Stimulated activated CD4-positive, alpha-beta T cell treated with anti-CD3 and anti-CD28 coated beads, Interleukin-2, amount 100 ng/mL, for 24 hours (primary cell): ENCODE measurements around the gene VARS2.
"Not testable (repeated sequence)": the region's sequence is repeated elsewhere in the genome, so short reads cannot be mapped to it uniquely, and the experiment has no call there.

ENCODE experiments used
- DNase-seq, 2 donors: peaks; one replicate each; pipeline ENCODE4 v3.0.0-alpha.2; 2020

VARS2 gene

GRCh38 chr6:30914076-30914853 is at the start of gene VARS2:
Gene VARS2 (plus strand): TSS chr6:30914238. CDS start chr6:30914837, 599 bp downstream.
- peak; percentile 87 to 89 for DNase-seq

DNA sequence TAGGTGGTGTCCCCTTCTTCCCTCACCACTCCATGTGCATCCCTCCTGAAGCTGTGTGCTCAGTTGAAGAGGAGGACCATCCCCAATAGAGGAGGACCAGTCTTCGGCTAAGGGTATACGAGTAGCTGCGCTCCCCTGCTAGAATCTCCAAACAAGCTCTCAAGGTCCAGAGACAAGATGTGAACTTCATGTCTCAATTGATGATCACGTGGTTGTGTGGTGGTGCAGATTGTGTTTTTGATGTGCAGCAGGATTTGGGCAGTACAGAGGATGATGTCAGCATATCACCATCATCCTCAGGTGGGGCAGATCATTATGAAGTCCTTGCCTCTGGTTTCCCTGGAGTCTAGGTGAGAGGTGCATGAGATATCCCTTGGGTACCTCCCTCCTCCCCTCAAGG is 49.7 kb upstream of the VARS2 start:
- DNase-seq: no peak

- not testable (repeated sequence) for DNase-seq
Observed at GRCh38 chr6:30869241-30869749, 44.7 kb upstream of the VARS2 start.

DNA sequence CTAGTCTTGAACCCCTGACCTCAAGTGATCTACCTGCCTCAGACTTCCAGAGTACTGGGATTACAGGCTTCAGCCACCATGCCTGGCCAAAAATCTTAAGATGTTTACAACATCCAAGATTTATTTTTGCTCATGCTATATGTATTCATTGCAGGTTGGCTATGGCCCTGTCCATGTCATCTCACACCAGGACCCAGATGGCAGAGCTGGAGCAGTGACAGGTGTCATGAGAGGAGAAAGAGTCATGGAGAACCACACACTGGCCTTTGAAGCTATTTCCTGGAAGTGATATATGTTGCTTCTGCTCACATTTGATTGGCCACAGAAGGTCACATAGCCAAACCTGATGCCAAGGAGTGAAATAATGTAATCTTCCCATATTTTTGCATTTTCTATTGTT is 43.5 kb upstream of the VARS2 start:
- DNase-seq: no peak

DNA sequence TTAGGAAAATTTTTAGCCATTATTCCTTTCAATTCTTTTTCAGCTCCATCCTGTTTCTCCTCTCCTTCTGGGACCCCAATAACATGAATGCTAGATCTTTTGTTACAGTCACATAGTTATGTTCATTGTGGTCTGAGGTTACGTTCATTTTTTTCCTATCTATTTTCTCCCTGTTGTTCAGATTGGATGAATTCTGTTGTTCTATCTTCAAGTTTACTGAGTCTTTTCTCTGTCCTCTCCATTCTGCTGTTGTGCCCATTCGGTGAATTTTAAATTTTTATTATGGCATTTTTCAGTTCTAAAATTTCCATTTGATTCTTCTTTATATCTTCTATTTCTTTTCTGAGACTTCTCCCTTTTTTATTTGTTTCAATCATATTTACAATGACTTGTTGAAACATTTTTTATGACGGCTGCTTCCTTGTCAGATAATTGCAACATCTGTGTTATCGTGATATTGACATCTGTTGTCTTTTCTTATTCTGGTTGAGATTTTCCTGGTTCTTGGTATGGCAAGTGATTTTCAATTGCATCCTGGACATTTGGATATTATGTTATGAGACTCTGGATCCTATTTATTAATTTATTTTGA is 42.4 kb upstream of the VARS2 start:
- no peak for DNase-seq

DNA sequence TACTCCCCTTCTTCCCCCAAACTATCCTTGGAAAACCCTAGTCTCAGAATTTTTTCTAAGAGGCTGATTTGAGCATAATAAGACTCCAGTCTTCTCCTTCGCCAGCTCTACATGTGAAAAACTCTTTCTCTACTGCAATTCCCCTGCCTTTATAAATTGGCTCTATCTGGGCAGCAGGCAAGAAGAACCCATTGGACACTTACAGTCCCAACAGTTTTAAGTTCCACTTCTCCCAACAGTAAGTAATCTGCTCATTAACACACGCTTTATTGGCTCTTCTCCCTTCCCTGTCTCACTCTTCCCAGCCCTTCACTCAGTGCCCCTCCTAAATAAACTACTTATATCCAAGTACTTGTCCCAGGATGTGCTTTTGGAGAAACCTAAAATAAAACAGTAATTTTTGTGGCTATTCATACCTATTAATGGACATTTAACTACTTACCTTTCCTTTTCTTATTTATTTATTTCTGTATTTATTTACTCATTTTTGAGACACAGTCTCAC is 40.8 kb upstream of the VARS2 start:
- DNase-seq: no peak

DNA sequence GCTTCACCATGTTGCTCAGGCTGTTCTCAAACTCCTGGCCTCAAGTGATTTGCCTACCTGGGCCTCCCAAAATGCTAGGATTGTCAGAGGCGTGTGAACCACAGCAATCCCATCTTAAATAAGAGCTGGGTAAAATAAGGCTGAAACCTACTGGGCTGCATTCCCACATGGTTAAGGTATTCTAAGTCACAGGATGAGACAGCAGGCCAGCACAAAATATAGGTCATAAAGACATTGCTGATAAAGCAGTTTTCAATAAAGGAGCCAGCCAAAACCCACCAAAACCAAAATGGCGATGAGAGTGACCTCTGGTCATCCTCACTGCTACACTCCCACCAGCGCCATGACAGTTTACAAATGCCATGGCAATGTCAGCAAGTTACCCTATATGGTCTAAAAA is 40.2 kb upstream of the VARS2 start:
- not testable (repeated sequence) for DNase-seq

DNA sequence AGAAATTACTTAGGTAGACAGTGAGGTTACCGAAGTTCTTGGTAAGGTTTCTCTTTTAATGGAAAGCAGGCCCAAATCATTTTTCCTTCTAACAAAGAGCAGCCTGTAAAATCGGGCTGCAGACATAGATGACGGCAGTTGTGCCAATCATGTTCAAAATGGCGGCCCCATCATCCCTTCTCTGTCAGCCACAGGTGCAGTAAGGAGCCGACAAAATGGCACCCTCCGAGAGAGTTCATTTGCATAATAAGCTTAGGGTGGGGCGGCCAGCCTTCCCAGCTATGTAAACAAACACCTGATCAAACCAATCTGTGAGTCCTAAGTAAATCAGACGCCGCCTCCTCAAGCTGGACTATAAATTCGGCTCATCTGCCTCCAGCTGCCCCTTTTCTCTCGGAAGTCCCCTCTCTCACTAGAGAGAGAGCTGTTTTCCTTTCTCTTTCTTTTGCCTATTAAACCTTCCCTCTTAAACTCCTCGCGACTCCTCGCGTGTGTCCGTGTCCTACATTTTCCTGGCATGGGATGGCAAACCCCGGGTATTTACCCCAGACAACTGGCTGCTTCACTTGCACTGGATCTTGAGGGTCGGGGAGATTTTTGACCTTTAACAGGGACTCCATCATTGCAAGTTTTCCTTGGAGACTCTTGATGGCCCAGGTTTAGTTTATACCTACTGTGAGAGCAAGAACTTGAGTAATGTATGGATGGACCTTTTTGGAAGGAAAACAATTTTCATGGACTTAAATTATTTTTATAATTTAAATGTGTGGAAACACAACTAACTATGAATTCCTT is 38.6 kb upstream of the VARS2 start:
- DNase-seq: no peak

DNA sequence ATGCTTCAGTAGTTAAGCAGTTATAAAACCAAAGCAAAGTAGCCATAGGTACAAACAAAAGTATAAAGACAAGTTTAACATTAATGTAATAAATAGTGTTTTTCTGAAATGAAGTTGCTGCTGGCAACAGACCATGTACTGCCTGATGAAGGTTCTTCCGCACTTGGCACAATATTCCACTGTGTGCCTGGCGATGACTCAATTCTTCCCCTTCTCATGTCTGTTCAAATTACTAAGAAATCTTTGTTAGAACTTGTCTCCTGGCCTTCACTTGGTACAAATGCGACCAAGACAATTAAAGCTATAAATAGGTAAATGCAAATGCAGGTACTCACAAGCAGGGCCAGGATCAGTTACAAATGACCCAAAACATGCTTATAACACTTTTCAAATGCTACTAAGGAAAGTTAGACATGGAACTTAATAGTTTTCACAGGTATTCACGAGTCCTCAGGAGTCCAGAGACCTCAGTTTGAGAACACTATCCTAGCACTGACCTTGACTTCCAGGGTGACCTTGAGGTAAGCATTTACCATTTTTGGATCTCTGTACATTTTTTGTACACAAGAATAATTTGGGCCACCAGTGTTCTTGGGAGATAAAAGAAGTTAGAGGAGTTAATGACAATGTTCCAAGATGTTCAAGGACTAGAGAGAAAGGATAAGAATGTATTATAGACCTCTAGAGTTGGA is 37.9 kb upstream of the VARS2 start:
- DNase-seq: no peak

DNA sequence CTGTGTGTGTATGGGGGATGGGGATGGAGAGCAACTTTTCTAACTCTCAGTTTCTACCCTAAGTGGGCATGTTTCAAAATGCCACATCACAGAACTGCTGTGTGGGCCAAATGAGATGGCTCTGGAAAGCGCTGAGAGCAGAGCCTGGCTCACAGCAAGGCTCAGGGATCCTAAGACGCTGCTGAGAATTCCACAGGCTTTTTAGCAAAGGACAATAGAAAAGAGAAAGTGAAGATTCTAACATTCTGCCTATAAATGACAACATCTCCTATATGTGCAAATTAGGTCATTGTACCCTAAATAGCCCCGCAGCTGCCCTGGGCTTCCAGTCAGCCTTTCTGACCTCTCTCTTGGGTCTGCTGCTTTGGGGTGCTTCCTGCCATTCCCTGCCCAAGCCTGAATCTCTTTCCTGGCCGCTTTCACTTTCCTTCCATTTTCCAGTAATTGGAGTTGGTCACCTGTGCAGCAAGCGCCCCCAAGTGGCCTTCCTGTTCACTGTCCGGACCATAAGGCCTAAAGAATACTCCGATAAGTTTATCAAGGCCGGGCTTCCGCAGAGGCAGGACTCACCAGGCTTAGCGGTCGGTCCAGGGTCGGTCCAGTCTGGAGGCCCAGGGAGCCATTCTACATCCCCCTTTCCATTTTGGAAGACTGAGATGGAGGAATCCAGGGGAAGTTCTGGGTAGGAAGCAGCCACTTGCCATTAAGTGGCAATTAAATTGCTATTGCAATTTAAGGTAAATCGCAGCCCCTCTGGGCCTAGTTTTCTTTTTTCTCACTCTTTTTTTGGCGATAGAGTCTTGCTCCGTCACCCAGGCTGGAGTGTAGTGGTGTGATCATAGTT is 36.4 kb upstream of the VARS2 start:
- DNase-seq: peak; percentile 78 to 82

- no peak for DNase-seq
Observed at GRCh38 chr6:30879684-30880427, 34.2 kb upstream of the VARS2 start.

GRCh38 chr6:30880698-30881252 is 33.3 kb upstream of the VARS2 start:
- DNase-seq: no peak

- DNase-seq: no peak
Observed at GRCh38 chr6:30881392-30882203, 32.4 kb upstream of the VARS2 start.

DNA sequence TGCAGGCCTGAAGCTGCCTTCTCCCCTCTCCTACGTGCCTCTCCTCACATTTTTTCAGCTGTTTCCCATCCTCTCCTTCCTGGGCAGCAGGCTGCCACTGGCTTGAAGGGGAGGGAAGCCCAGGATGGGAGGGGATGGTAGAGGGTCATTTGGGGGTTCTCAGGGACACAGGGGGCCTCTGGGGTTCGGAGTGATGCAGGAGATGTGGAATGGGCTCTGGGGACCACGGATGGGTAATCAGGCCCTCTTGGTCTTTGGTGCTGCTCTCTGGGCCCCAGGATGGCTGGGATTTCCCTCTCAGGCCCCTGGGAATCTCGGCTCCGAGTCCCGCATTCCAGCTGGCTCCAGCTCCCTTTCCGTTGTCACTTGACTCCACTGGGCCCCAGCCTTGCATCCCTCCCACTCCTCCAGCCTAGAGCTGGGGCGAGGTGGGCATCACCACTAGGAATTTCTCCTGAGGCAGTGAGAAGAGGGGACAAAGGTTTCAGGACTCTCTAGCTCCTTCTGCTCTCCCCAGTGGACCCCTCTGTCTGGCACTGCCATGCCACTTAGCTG is 31.8 kb upstream of the VARS2 start:
- DNase-seq: no peak

DNA sequence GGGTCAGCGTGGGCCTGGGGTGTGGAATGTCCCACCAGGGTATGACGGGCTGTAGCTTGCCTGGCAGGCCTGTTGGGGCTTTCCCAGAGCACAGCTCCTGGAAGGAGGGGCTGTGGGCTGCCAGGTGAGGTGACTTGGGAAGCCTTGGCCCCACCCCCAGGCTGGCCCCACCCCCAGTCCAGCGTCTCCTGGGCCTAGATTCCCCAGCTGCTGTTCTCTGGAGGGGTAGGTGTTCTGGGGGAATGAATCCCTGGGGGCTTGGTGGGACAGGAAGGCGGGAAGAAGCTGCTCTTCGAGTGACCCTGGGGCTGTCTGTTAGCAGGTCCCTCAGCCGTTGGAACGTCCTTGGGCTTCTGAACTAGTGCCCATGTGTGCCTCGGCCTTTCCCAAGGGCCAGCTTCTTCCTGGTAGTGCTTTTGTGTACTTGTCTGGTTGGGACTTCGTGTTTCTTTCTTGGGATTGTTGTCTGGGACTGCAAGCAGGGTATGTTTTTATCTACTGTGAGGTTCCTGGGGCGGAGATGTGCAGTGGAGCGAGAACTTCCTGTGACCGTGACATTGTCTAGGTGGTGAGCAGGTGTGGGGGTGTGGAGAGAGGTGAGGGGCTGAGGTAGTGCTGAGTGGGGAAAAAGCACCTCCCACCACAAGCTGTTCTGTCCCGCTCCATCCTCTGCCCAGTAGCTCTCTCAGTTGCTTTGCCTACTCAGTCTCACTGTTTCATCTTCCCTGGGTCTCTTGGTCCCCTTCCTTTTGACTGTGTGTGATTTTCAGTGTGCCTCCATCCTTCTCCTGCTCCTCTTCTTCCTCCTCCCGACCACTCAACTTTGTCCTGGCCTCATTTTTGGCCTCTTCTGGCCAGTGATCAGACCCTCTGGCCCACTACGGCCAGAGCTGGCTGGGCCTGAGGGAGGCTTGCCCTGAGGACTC is 31.0 kb upstream of the VARS2 start:
- peak in 1 of 2 donors; percentile 22 for DNase-seq

GRCh38 chr6:30883685-30884520 is 30.1 kb upstream of the VARS2 start, which contains the start of gene DDR1:
Gene DDR1 (plus strand): TSS chr6:30884519. CDS start chr6:30888730, 4,211 bp downstream.
- DNase-seq: peak; percentile 57 to 64
